Stomach (tissue), 4 donors: ENCODE results near the gene SENP8.

Experiments used
- POLR2A ChIP-seq, 4 donors: fragments of 450-650 bp; IDR thresholded peaks; one replicate each; pipeline ENCODE4 v1.6.1; 2016; ENCODE audit warnings: antibody characterized with exemption in 4 of 4, control low read depth in 2 of 4, mild to moderate bottlenecking in 1 of 4, moderate library complexity in 1 of 4
- POLR2AphosphoS5 ChIP-seq, 3 donors: sonication (generic); formaldehyde crosslinking; IDR thresholded peaks; one replicate each; pipeline ENCODE4 v1.6.1; 2016; ENCODE audit warnings: antibody characterized with exemption in 3 of 3
- TF ChIP-seq, protein P1 (sequence below), 7 experiments: fragments of 450-650 bp in 4 of 7; fragments of 200-600 bp in 3 of 7; sonication (generic) in 3 of 7; IDR thresholded peaks; one replicate each; pipeline ENCODE4 v1.5.1; 2016 to 2019; ENCODE audit warnings: antibody characterized with exemption in 7 of 7, control low read depth in 2 of 7, mild to moderate bottlenecking in 1 of 7

DNA sequence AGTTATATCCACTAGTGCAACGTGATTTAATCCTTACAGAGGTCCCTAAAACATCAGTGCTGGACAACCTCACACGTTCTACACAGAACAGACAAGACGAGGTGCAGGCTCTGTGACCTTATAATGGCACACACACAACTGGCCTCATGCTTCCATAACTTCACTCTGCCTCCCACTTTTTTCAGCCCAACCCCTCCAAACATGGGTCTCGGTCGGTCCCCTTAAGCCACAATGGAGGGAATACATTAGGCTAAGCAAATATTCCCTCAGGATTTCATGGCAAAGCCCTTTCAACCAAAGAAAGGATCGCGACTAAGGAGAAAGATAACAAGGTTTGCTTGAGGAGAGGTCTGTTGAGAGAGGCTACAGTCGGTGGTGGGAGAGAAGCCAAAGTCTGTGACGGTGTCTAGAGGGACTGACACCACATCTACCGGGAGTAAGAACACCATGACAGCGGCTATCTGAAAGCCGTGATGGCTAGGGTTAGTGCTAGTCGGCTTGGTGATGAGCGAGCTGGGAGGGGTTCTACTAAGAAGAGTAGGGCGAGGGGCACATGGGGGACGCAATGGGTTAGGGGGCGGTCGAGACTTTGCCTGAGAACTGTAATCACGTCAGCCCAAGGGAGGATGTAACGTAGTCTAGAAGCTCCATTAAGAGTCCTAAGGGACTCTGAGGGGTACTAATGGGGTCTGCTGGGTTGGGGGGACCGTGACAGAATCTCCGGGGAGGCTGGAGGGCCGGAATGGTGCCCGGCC, 1.3 kb upstream of the SENP8 start:
- TF ChIP-seq POLR2A (IDR thresholded peaks at IDR 0.05) (no peak), POLR2AphosphoS5 (IDR thresholded peaks at IDR 0.05) (no peak)
- TF ChIP-seq, protein P1, sequence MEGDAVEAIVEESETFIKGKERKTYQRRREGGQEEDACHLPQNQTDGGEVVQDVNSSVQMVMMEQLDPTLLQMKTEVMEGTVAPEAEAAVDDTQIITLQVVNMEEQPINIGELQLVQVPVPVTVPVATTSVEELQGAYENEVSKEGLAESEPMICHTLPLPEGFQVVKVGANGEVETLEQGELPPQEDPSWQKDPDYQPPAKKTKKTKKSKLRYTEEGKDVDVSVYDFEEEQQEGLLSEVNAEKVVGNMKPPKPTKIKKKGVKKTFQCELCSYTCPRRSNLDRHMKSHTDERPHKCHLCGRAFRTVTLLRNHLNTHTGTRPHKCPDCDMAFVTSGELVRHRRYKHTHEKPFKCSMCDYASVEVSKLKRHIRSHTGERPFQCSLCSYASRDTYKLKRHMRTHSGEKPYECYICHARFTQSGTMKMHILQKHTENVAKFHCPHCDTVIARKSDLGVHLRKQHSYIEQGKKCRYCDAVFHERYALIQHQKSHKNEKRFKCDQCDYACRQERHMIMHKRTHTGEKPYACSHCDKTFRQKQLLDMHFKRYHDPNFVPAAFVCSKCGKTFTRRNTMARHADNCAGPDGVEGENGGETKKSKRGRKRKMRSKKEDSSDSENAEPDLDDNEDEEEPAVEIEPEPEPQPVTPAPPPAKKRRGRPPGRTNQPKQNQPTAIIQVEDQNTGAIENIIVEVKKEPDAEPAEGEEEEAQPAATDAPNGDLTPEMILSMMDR (IDR thresholded peaks at IDR 0.05) = no peak
